DMS153 treated with DMSO at 0.1 percent for 48 hours (cell line): ENCODE results near the gene HSPA6.
"Not testable (repeated sequence)": the region's sequence is repeated elsewhere in the genome, so short reads cannot be mapped to it uniquely, and the experiment has no call there.

Experiments
- DNase-seq: peaks from one replicate; lab custom pipeline; 2025; ENCODE audit not compliant: unreplicated experiment; lab: John Stamatoyannopoulos, UW

The HSPA6 gene

DNA sequence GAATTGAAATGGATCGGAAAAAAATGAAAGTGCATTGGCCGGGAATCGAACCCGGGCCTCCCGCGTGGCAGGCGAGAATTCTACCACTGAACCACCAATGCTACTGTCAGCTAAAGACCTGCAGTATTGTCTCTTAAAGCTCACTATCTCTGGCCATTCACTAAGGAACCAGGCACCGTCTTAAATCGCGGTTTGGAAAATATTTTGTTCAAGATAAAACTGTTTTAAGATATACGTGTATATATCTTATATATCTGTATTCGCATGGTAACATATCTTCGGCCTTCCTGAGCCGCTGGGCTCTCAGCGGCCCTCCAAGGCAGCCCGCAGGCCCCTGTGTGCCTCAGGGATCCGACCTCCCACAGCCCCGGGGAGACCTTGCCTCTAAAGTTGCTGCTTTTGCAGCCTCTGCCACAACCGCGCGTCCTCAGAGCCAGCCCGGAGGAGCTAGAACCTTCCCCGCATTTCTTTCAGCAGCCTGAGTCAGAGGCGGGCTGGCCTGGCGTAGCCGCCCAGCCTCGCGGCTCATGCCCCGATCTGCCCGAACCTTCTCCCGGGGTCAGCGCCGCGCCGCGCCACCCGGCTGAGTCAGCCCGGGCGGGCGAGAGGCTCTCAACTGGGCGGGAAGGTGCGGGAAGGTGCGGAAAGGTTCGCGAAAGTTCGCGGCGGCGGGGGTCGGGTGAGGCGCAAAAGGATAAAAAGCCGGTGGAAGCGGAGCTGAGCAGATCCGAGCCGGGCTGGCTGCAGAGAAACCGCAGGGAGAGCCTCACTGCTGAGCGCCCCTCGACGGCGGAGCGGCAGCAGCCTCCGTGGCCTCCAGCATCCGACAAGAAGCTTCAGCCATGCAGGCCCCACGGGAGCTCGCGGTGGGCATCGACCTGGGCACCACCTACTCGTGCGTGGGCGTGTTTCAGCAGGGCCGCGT is at the start of gene HSPA6:
TSS of gene HSPA6 (plus strand) at position 724 of the 925 bp plus-strand sequence. CDS start at position 843, 119 bp downstream.
- peak; percentile 69 for DNase-seq

GRCh38 chr1:161477711-161478110 is 46.6 kb upstream of the HSPA6 start:
- DNase-seq: not testable (repeated sequence)

- DNase-seq: no peak
Measured at GRCh38 chr1:161478985-161479384, 45.4 kb upstream of the HSPA6 start.

- DNase-seq: no peak
Measured at GRCh38 chr1:161480381-161481035, 43.8 kb upstream of the HSPA6 start.

DNA sequence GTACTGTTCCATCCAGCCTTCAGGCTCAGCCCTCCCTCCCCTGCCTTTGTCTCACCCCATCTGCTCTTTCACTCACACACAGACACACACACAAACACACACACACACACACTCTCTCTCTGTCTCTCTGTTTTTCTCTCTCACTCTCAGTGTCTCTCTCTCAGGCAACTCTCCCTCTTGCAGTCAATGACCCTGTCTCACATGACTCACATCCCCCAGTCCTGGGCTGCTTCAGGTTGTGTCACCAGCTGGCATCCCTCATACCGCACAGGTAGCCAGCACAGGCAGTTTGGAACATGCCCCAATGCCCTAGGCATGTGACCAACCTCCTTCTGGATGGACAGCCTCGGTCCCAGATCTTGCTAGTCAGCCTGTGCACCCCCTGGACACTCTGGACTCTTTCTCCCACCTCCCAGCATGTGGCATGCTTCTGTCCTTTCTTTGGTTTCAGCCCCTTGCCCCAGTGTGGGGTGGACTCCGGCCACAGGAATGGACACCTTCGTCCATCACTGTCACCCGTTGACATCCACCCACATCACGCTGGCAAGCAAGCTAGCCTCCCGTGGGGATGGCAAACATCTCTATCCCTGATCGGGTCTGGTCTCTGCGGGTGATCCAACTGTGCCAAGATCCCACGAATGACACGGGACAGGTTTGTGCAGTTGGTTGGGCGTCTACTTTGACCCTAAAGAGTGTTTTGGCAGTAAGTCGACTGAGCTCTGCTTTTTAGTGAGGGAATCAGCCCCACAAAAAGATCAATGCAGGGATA is 42.5 kb upstream of the HSPA6 start:
- no peak for DNase-seq

GRCh38 chr1:161482610-161483009 is 41.7 kb upstream of the HSPA6 start:
- no peak for DNase-seq

- no peak for DNase-seq
Measured at GRCh38 chr1:161483361-161483760, 41.0 kb upstream of the HSPA6 start.

GRCh38 chr1:161484613-161485012 is 39.7 kb upstream of the HSPA6 start:
- DNase-seq: no peak

DNA sequence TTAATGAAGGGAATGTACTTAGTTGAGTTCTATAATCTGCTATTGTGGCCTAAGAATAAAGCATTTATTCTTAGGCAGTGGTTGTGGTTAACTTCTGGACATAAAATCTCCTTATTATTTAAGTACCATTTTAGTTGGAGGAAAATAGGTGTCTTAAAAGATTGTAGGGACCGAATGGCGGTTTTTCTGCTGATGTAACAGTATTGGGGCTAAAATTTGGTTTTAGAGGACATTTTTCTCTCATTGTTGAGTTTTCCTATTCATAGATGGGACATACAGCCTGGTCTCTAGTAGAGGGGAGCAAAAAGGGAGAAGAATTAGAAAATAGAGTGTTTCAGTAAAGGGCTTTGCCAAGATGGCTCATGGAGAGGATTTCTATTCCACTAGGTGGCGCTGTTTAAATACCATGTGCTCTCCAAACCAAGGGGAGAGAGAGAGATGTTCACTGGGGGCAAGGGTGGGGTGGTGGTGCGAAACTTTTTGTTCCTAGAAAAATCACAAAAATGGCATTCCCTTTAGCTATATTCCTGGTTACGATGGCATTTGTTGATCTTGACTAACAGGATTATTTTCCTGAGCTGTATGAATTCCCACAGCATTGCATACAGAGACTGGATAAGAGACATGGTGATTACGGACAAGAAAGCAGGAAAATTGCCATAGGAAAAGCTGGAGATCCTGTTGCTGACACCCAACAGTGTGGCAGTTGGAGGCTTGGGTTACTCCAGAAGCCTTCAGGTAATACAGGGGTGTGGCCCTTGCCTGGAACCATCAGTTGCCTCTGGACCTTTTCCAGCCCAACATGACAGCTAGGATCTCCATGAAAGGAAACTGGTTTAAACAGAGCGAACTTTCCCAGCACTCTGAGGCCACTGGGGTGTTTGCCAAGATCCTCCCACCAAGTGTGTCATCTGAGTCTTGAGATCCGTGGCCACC is 37.3 kb upstream of the HSPA6 start:
- DNase-seq: peak; percentile 60

- no peak for DNase-seq
Measured at GRCh38 chr1:161491472-161491871, 32.9 kb upstream of the HSPA6 start.

GRCh38 chr1:161492827-161493226 is 31.5 kb upstream of the HSPA6 start:
- no peak for DNase-seq

DNA sequence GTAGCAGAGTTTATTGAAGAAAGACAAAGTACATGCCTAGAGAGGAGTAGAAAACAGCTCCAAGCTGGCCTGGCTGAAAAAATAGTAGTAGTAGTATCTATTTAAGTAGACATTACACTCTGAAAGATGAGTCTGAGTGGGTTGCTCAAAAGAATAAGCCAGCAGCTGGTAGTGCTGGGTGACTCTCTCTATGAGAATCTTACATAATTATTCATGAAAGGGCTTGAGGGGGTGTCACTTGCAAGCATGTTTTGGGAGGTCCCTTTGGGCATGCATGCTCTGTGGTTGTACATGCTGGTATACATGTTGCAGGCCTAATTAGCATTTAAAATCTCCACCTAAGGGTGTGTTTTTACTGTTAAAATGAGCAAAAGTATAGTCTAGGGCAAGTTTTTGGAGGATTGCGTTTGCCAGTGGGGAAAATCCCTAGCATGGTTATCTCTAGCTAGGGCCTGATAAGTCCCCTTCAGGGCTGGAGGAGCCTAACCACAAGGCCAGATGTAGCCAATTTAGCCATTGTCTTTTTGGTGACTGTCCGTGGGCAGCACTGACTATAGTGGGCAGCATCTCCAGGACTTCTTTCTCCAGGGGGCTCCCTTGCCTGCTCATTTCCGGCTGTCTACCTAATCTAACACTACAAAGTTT is 30.1 kb upstream of the HSPA6 start:
- no peak for DNase-seq

GRCh38 chr1:161495490-161495889 is 28.9 kb upstream of the HSPA6 start:
- DNase-seq: no peak

GRCh38 chr1:161497961-161498360 is 26.4 kb upstream of the HSPA6 start:
- DNase-seq: no peak

DNA sequence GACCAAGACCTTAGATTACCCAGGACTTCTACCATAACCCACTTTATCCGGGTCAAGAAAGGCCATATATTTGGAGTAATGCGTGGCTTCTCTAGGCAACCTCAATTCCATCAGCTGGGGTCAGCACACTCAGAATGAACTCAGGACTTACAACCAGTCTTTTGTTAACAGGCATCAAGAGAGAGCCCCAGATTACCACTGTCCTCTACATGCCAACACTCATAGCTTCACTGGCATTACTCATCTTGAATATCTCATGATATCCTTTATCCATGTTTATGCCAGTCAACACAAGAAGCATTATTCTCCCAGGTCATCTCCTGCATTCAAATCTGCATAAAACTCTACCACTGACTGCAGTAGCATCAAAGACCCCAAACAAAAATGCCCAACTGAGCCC is 25.7 kb upstream of the HSPA6 start:
- DNase-seq: no peak

GRCh38 chr1:161499099-161500039 is 25.0 kb upstream of the HSPA6 start:
- DNase-seq: no peak

DNA sequence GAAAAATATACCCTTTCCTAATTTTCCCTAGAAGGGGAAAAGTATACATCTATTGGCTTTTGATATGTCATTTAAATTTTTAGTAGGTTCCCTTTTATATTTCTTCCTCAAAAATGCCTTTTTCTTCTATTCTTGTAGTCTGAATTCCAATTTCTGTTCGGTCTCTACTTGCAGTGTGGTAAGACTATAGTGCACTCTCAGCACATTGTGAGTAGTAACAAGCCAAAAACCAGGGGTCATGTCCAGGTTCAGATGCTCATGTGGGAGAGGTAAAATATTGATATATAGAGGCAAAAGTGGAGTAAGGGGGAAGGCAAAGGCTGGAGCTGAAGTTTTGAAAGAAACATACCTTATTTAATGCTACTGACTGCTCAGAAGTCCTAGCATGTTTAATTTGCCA is 23.1 kb upstream of the HSPA6 start:
- no peak for DNase-seq

- peak; percentile 85 for DNase-seq
Measured at GRCh38 chr1:161502181-161502580, 22.2 kb upstream of the HSPA6 start.
